DMS53 (cell line): ENCODE measurements around the gene HIGD1B.

ENCODE experiments used
- DNase-seq: peaks from one replicate; lab custom pipeline; 2025; lab: John Stamatoyannopoulos, UW

Gene HIGD1B

DNA sequence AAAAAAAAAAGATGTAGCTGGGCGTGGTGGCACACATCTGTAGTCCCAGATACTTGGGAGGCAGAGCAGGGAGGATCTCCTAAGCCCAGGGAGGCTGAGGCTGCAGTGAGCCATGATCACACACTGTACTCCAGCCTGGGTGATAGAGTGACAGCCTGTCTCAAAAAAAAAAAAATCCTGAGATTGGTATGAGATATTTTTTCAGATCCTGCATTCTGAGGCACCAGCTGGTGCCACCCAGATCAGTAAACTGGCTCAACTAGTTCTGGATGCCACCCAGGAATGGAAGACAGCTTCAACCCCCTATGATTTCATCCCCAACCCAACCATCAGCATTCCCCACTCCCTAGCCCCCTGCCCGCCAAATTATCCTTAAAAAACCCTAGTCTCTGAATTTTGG, 10.5 kb upstream of the HIGD1B start:
- peak; percentile 57 for DNase-seq

DNA sequence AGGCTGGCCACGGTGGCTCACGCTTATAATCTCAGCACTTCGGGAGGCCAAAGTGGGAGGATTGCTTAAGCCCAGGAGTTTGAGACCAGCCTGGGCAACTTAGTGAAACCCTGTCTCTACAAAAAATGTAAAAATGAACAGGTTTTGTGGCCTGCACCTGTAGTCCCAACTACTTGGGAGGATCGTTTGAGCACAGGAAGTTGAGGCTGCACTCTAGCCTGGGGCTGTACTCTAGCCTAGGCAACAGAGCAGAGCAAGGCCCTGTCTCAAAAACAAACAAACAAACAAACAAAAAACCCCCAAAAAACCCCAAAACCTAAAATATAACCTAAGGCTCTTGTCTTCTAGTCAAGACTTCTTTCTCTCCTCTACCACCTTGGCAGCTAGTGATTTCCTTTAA, 7.4 kb upstream of the HIGD1B start:
- DNase-seq: no peak

DNA sequence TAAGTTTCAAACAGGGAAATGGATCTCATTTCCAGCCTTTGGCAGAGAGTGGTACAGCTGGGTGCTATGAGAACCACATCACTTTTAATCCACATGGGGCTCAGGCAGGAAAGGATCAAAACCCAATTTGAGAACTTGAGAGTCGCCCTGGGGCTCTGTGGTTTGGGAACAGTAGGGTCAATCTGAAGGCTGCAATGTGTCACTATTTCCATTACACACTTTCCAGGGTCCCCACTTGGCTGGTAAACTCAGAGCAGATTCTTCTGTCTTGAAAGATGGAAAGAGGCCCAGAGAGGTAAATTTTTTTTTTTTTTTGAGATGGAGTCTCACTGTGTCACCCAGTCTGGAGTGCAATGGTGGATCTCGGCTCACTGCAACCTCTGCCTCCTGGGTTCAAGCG, 6.7 kb upstream of the HIGD1B start:
- no peak for DNase-seq

DNA sequence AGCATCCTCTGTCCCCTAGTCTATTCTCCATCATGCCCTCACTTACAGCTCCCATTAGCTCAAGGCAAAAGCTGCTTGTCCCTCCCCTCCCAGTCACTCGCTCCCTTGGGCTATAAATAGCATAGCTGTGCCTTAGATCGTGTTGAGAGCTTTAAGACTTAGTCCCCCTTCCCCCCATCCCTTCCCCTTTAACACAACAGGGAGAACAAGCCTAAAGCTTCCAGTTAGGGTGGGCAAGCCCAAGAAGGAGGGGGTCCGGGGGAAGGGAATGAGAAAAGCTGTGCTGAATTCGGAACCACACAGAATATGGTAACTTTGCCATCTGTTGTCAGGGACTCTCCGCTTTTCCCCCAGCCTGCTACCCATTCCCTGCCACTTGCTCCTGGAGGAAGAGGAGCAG, 4.9 kb upstream of the HIGD1B start:
- no peak for DNase-seq

DNA sequence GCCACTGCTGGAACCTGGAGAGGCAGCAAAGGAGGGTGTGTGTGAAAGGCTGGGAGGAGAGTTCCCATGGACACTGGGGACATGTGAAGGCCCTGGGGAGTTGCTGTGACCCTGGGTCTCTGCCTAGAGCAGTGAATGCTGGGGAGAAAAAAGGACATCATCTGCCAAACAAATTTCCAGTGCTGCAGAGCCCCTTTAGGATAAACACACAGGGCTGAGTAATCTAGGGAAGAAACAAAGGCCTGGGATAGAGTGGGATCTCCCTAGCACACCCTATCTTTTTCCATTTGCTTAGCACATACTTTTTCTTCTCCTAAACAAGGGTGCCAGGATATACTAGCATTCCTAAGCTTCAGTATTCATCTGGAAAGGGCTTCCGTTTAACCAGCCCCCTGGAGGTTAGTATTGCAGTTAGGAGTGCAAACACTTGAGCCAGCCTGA, 3.3 kb upstream of the HIGD1B start:
- no peak for DNase-seq

DNA sequence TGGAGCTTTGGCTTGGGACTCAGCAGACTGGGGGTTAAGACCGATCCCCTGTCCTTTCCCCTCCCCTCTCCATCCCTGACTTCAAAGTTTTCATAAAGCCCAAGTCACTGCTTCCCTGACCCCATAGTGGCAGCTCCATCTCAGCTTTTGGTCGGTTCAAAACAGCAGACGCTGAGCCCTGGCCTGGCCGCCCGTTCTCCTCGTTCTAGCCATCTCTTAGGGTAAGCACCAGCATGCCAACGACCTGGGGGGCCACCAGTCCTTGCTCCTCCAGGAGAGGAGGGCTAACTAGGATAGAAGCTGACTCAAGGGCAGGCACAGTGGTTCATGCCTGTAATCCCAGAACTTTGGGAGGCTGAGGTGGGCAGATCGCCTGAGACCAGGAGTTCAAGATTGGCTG, 1.5 kb upstream of the HIGD1B start:
- no peak for DNase-seq

DNA sequence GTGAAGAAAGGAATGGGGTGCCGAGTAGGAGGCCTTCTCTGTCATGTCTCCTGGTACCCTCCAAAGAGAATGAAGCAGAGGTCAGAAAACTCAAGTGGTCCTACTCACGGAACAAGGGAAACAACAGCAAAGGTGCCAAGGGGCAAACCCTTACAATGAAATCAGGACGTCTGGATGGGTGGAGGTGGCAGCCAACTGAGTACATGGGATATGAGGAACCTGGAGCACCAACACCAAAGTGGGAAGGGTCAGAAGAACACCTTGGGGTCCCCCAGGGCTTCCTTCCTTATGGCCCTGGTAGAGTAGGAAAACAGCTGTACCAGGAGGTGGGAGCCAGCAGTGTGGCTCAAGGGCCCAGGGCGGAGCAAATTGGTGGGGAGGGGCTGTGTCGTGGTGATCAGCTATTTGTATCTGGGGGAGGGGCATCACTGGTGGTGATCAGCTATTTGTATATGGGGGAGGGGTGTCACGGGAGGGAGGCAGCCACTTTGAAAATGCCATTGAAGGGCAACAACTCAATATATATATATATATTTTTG, 643 bp downstream of the HIGD1B start:
- DNase-seq: no peak

DNA sequence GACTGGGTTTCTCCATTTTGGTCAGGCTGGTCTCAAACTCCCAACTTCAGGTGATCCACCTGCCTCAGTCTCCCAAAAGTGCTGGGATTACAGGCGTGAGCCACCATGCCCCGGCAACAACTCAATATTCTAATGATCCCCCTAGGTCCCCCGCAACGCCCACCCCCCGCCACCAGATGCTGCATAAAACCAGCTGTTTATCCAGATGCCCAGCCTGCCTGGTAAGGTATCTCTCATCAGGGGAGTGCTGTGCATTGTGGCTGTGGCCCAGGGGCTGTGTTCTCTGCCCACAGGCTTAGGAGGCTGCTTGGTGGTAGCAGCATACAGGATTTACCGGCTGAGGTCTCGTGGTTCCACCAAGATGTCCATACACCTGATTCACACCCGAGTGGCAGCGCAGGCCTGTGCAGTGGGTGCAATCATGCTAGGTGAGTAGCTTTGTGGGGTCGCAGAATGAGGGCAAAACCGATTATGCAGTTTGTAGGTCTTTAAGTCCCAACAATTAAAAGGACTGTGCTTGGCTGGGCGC, 1.3 kb downstream of the HIGD1B start:
- DNase-seq: no peak

DNA sequence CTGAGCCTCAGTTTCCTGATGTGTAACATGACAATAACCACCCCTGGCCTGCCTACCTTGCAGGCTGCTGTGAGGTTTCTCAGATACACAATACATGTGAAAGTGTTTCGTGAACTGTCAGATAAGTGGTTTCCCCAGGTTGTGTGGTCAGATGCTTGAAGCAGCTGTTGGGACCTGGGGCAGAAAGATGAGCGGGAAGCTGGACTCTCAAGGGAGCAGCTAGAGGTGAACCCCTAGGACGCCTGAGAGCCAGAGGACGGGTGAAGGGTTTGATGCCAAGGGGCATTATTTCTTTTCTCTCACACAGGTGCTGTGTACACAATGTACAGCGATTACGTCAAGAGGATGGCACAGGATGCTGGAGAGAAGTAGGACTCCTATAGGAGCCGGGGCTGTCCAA, 2.3 kb downstream of the HIGD1B start:
- no peak for DNase-seq

DNA sequence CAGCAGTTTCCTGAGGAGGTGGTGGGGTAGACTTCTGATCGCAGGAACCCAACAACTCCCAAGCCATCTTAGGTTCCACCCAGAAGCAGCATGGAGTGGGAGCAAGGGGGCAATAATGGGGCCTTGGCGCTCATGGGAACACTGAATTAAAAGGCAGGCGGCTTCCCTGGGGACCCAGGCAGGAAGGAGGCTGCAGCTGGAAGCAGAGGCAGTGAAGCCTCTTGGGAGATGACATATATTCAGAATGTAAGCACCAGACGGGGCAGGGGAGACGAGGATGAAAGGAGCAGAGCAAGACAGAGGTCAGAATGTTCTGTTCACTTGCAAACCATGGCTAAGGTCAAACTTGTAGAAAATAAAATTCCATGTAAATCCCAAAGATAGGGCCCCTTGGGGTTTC, 2.9 kb downstream of the HIGD1B start:
- DNase-seq: no peak

DNA sequence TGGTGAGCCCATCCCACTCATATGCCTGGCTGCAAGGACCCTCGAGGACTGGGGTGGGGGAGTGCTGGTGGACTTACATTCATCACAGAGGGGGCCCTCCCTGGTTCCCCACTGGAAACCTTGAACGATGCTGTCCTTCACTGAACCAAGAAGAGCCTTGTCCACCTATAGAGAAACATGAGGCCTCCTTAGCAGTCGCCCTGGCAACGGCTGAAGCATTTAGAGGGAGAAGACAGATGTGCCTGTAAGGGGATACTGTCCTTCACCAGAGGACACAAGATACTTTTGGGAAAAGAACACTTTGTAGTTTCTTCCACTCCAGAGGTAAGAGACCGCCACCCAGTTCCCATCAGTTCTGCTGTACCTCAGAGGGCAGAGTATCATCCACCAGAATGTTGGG, 6.5 kb downstream of the HIGD1B start:
- no peak for DNase-seq

DNA sequence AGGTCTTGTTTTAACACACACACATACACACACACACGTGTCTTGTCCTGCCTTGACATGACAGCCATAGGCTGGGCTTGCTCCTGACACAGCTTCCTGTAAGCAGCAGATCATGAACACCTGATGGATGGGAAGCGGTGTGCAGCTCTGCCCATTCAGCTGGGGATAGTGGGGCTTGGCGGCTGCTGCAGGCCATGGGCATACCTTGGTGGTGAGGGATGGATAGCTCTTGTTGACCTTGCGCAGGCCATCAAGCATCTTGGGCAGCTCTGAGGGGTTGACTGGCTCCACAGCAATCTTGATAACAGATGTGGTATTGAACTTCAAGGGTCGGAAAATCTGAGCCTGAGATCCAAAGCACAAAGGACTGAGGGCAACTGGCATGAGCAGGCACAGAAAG, 12.0 kb downstream of the HIGD1B start:
- no peak for DNase-seq

DNA sequence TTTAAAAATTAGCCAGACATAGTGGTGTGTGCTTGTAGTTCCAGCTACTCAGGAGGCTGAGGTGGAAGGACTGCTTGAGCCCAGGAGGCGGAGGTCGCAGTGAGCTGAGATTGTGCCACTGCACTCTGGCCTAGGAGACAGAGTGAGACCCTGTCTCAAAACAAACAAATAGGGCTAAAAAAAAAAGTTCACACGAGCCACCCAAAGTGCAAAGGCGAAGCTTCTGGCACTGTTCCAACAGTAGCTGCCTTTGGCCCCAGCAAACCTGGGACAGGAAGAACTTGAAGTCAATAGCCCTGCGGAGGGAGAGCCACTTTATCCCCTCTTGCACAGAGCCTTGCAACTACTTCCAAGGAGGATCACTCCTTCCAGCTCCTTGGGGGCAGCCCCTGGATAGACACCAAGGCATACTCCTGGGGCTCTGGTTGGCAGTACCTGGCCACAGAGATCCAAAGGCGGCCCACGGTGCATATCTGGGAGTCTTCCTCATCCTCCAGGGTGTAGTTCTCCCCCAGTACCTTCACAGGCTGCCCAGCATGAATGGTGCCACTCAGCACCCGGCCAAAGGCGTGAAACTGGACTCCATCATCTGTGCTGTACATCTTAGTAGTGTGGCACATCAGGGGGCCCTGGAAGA, 14.7 kb downstream of the HIGD1B start:
- no peak for DNase-seq

DNA sequence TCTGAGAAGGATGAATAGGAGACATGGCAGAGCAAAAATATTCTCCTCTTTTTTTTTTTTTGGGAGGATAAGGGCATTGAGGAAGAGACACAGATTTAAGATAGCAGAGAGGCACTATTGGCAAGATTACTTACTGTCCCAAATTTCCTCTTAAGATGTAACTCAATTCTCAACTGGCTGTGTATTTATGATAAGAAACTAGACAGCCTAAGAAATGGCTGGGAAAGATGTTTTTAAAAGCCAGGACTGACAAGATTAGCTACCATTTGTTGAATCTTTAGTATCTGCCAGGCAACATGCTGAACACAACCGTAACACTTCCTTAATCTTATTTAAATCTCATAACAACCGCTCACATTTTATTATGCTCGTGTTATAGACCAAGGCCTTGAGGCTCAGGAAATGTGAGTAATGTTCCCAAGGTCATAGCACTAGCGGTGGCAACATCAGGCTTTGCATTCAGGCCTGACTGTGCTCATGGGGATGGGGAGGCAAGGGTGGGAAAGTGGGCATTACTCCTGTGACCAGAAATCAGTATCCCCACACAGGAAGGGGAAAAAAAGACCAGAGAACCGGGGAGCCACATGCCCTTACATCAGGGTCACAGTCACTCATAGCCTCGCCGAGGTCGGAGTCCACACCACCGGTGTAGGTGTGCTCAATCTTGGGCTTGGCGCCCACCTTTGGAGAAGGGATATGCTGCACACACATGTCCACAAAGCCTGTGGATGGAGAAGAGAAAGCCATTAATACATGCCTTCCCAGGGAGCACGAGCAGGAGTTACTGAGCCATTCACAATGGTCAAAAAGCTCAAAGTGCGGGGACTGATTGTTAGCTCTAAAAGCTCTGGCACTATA, 15.6 kb downstream of the HIGD1B start:
- no peak for DNase-seq

DNA sequence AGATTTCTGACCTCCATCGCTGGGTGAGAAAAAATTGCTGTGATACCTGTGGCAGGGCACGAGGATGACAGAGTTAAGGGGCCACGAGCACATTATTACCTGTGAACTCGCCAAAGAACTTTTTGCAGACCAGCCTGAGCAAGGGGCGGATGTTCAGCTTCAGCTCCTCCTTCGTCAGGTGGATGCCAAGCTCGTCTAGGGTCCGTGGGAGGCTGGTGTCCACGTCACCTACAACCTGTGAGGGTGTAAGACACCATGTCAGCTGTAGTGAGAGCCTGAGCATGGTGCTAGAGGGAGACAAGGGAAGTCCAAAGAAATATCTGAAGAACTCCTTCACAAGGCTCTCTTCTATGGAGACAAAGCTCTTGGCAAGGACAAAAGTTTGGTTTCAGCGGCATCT, 17.1 kb downstream of the HIGD1B start:
- DNase-seq: no peak

DNA sequence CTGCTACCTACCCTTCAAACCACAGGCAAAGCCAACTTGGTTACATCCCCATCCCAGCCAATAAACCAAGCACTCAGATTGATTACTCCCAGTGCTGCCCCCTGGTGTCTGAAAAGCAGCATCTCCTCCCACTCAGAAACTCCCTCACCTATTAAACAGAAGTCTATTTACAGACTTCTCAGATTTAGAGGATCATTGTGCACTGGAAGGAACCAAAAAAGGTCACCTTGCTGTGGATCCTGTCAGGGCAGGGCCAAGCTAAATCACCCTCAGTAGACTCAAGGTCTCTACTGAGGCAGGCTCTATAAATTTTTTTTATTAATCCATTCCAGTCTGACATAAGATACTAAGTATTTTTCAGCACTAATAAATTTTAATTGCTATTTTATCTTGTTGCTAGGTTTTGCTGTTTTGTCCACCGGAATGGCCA, 17.6 kb downstream of the HIGD1B start:
- DNase-seq: peak; percentile 90

DNA sequence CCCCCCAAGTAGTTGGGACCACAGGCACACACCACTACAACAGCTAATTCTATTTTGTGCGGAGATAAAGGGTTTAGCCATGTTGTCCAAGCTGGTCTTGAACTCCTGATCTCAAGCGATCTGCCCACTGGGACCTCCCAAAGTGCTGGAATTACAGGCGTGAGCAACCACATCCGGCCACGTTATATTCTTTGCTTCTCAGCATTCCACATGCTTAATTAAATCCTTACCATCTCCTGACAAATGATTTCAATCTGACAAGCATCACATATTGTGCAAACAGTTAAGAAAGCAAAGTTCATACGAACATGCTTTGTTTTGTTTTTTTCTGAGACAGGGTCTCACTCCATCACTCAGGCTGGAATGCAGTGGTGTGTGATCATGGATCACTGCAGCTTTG, 18.2 kb downstream of the HIGD1B start:
- no peak for DNase-seq

DNA sequence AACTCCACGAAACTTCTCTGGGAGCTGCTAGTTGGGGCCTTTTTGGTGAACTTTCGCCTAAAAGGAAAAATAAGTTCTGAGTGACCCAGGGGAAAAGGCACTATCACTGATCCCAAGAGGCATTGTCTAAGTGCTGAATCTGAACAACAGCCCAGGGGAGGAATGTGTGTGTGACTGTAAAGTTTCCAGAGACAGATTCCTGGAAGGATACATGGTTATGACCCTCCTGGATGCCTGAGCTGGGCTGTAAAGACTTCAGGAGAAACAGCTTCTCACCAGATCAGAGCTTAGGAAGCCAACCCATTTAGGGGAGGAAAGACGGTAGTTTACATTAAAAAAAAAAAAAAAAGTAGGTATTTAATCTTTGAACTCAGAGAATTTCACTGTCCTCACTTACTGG, 20.2 kb downstream of the HIGD1B start:
- no peak for DNase-seq

DNA sequence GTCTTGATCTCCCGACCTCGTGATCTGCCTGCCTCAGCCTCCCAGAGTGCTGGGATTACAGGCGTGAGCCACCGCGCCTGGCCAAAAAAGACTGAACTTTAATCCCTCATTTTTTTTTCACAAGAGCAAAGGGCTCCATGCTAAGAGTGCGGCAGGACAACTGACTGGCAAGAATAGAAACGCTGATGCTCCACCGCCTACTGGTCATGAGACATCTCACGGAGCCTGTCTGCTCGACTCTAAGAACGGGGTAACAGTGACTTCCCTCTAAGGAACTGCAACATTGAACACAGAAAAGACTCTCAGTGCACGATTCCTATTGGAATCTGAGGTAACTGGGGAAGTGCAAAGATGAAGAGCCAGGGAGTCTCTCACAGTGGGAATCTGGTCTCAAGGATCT, 23.9 kb downstream of the HIGD1B start:
- no peak for DNase-seq

DNA sequence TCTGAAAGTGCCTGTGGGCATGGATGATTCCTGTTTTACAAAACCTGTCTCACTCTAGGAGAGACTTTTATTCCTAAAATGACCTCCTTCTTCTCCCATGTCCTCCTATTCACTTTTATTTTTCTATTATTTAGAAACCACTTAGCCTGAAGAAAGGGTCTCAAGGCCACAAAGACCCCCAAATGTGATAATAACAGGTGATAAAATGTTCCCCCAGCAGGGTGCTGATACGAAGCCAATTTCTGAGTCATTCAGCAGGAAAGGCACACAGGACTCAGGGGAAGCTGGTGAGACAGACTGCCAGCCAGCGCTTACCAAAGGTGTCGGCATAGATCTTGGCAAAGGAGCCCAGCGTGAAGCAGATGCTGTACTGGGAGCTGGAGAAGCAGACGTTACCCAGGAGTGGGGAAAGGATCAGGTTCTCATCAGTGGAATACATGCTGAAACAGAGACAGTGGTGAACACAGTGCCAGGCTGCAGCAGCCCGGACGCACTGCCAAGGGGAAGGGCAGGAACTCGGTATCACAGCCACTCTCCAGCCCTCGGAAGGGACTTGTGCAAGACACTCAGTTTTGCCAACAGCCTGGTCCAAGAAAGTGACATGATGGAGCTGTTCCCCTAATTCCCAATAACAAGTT, 24.6 kb downstream of the HIGD1B start:
- DNase-seq: no peak

DNA sequence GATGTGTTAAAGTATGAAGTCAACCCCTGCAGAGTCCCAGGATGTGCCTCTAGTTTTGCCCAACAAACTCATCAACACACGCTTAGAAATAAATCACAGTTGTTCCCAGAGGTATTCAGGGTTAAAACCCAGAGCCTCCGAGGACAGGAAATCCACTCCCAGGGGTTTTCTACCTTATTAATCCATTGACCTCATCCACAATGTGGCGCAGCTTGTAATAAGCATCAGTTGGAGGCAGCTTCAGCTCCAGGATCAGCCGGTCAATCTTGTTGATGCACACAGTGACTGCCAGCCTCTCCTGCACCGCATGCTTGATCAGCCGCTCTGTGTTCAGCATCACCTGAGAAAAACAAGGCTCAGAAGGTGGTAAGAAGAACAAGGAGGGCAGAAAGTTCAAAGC, 28.1 kb downstream of the HIGD1B start:
- DNase-seq: no peak

DNA sequence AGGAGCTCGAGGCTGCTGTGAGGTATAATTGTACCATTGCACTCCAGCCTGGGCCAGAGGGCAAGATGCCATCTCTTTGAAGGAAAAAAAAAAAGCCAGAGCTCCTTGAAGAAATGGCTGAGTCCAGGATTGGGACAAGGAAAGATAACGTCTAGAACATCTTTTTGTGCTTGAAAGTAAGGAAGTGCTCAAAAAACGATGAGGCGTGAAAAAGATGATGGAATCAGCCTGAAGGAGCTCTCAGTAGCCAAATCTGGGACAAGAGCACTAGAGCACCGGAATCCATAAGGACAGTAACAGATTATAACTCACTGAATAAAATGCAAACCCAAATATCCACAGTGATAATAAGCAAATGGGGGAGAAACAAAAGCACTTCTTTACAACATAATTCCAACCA, 29.4 kb downstream of the HIGD1B start:
- DNase-seq: no peak
